ENCODE measurements around the gene RBMS1. TPM values are rescaled to one million over a fixed set of nuclear protein-coding genes. Genes with fewer than 3 reads are reported as not detected.

Gene RBMS1
- total and polyA plus RNA-seq, 2 of the 4 experiments (the other 2 are of a cell fraction), result 43.5 to 64.9 TPM

- Histone ChIP-seq H2AFZ (replicated peaks; ENCODE audit: low read length, poor library complexity) (no peak overlapping the region), H3K4me1 (ENCODE audit: control insufficient read depth, insufficient read depth, low read length) (peaks cover 27% of the 10 kb centered on the region), H3K9me3 (ENCODE audit: control insufficient read depth, insufficient read depth, low read length) (no peaks in the 10 kb centered on the region), H2AK9ac (replicated peaks; ENCODE audit: low read depth, low read length, poor library complexity) (no peak overlapping the region), H2BK5ac (ENCODE audit: low read depth, low read length, poor library complexity, severe bottlenecking) (no peak overlapping the region), H3K4me3 (ENCODE audit: insufficient read depth, low read depth, low read length) (no peak overlapping the region), H2BK15ac (ENCODE audit: low read depth, low read length) (no peak overlapping the region), H3K23ac (ENCODE audit: low read depth, low read length) (peak overlapping the region; percentile 39; the same call in 1 of the 2 replicates), H2BK120ac (ENCODE audit: low read depth, low read length) (no peak overlapping the region), H4K91ac (ENCODE audit: insufficient read depth, low read depth, low read length) (no peak overlapping the region), H2BK20ac (ENCODE audit: low read depth, low read length) (no peak overlapping the region), H4K5ac (ENCODE audit: low read depth, low read length) (no peak overlapping the region), H3K9me1 (ENCODE audit: insufficient read depth, low read length) (peaks cover 25% of the 10 kb centered on the region), H3K79me1 (ENCODE audit: low read depth in 1 of 2, low read length in 2 of 2) (peaks cover 13 to 77% of the 10 kb centered on the region in 2 experiments), H3K27me3 (ENCODE audit: control insufficient read depth, insufficient read depth, low read length) (no peaks in the 10 kb centered on the region), H3K18ac (ENCODE audit: low read depth, low read length) (no peak overlapping the region), H2AK5ac (ENCODE audit: low read depth, low read length) (no peak overlapping the region), H3K36me3 (ENCODE audit: control insufficient read depth, insufficient read depth, low read length) (no peaks in the 10 kb centered on the region; the same call in 1 of the 2 replicates), H3K27ac (ENCODE audit: insufficient read depth, low read length) (no peak overlapping the region), H3K14ac (replicated peaks; ENCODE audit: low read depth, low read length) (no peak overlapping the region), H3K4ac (ENCODE audit: low read depth, low read length) (no peak overlapping the region), H3K4me2 (ENCODE audit: low read depth, low read length) (no peak overlapping the region), H4K8ac (ENCODE audit: low read depth in 2 of 2, low read length in 2 of 2) (no peak overlapping the region), H3K56ac (ENCODE audit: extremely low read depth, insufficient read depth, low read length) (no peak overlapping the region), H4K20me1 (ENCODE audit: insufficient read depth, low read length) (peaks cover 73% of the 10 kb centered on the region), H3K9ac (ENCODE audit: low read depth, low read length) (no peak overlapping the region)
- POLR2A ChIA-PET (ENCODE audit: unreplicated experiment), result no interaction called here
- BruUV-seq (replicated peaks), result no TSS peak
- CTCF ChIA-PET, result no interaction called here
- no peak for ATAC-seq (ENCODE audit: low read depth)
- dilution Hi-C loops (cut with HindIII; ENCODE audit: low sequenced_read_pairs, unreplicated experiment), result no loop called here
- no peak for DNase-seq
- WGBS, 2 experiments (ENCODE audit: extremely low coverage in 2 of 2, insufficient read length in 1 of 2), result 100% methylated on average over 1 of the region's 3 CpGs; no CpG with 5 or more reads in 1 of the 2 experiments
- in situ Hi-C loops (cut with MboI; ENCODE audit: low sequenced_read_pairs), result no loop called here
- TF ChIP-seq, protein P1, sequence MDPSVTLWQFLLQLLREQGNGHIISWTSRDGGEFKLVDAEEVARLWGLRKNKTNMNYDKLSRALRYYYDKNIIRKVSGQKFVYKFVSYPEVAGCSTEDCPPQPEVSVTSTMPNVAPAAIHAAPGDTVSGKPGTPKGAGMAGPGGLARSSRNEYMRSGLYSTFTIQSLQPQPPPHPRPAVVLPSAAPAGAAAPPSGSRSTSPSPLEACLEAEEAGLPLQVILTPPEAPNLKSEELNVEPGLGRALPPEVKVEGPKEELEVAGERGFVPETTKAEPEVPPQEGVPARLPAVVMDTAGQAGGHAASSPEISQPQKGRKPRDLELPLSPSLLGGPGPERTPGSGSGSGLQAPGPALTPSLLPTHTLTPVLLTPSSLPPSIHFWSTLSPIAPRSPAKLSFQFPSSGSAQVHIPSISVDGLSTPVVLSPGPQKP (IDR thresholded peaks at IDR 0.05; ENCODE audit: borderline replicate concordance, low read depth, low read length), result no peak
- no peak for TF ChIP-seq RFX5 (IDR thresholded peaks at IDR 0.05; ENCODE audit: low read depth, low read length)
- TF ChIP-seq MAZ (IDR thresholded peaks at IDR 0.05; ENCODE audit: borderline replicate concordance, low read depth, low read length), result no peak
- no peak for TF ChIP-seq POLR2A (IDR thresholded peaks at IDR 0.05; ENCODE audit: low read depth, low read length)
- TF ChIP-seq RAD21 (IDR thresholded peaks at IDR 0.05; ENCODE audit: low read length), result no peak
- no peak for TF ChIP-seq MAFK (IDR thresholded peaks at IDR 0.05; ENCODE audit: low read depth, low read length)
- TF ChIP-seq CEBPB (IDR thresholded peaks at IDR 0.05; ENCODE audit: low read depth, low read length), result no peak
- TF ChIP-seq USF2 (IDR thresholded peaks at IDR 0.05; ENCODE audit: low read depth, low read length), result no peak
- TF ChIP-seq FOS (IDR thresholded peaks at IDR 0.05; ENCODE audit: low read depth, low read length), result no peak
- intact Hi-C loops (cut with micrococcal nuclease), result no loop called here
Measured at GRCh38 chr2:160337728-160338127, 155.9 kb downstream of the RBMS1 start.

Measured in IMR-90 (cell line).